HCT116 (cell line): ENCODE data around the gene CD300C. TPM values are rescaled to one million over a fixed set of nuclear protein-coding genes. Genes with fewer than 3 reads are reported as not detected.
A peak's percentile ranks its signal among the peaks of the same experiment; 100 is the strongest.

ENCODE experiments used
- ATAC-seq: fragments of 200-7000 bp; cut with Tn5 transposase; 2 replicates; pipeline ENCODE4 v1.9.1; 2020; ENCODE audit warnings: mild to moderate bottlenecking, moderate library complexity
- BruUV-seq: library from RNA; stranded (reverse); fragments of 400-500 nt; replicated peaks from 2 replicates; lab custom pipeline; 2021; lab: Mats Ljungman, UMichigan
- CTCF ChIA-PET: fragments of 300-600 bp; sonication (Branson Sonifier 250); formaldehyde crosslinking; loops from one replicate; lab custom pipeline; 2021; ENCODE audit warnings: antibody characterized with exemption; lab: Charles Lee
- POLR2A ChIA-PET: fragments of 300-600, 350-600 bp; sonication (Branson Sonifier 250); formaldehyde crosslinking; loops from one replicate; lab custom pipeline; 2021; ENCODE audit warnings: antibody characterized with exemption; lab: Charles Lee
- RAD21 ChIA-PET, 2 experiments: fragments of 300-600 bp; sonication (Branson Sonifier 250); formaldehyde crosslinking; loops; one replicate each; lab custom pipeline; 2023; ENCODE audit warnings: low total read pairs in 2 of 2; ENCODE audit not compliant: uncharacterized antibody in 2 of 2, unreplicated experiment in 2 of 2, low non-redundant PET in 1 of 2; lab: Charles Lee
- DNase-seq: peaks from one replicate; pipeline ENCODE4 v3.0.0-alpha.2; 2010; ENCODE audit warnings: low read depth, low spot score
- H2AFZ ChIP-seq: fragments of 200-600 bp; shearing (Covaris generic), sonication (generic); 2 replicates; pipeline ENCODE4 v1.6.1; 2017; ENCODE audit warnings: low read depth, mixed run types, mixed read lengths, antibody characterized with exemption, low read length; ENCODE audit not compliant: poor library complexity, severe bottlenecking
- H3K27ac ChIP-seq: 2 replicates; pipeline ENCODE4 v1.5.1; 2012; ENCODE audit warnings: low read depth, low read length
- H3K27me3 ChIP-seq: fragments of 200-600 bp; sonication (generic); 2 replicates; pipeline ENCODE4 v1.6.1; 2016; ENCODE audit warnings: mixed run types, low read length, mixed read lengths; ENCODE audit not compliant: insufficient read depth
- H3K36me3 ChIP-seq, 2 experiments: fragments of 200-500 bp in 1 of 2; fragments of 200-600 bp in 1 of 2; sonication (Bioruptor generic) in 1 of 2; sonication (generic) in 1 of 2; 2 replicates each; pipeline versions ENCODE4 v1.5.1 to v1.6.1; 2014 to 2016; ENCODE audit warnings: low read length in 2 of 2, inconsistent platforms in 1 of 2, mixed read lengths in 1 of 2, mixed run types in 1 of 2; ENCODE audit not compliant: insufficient read depth in 2 of 2, control insufficient read depth in 1 of 2
- H3K4me1 ChIP-seq, 2 experiments: fragments of 200-600 bp in 1 of 2; sonication (generic) in 1 of 2; 2 replicates each; pipeline versions ENCODE4 v1.5.1 to v1.6.1; 2012 to 2017; ENCODE audit warnings: low read length in 2 of 2, inconsistent platforms in 1 of 2, mild to moderate bottlenecking in 1 of 2, mixed read lengths in 1 of 2, mixed run types in 1 of 2, moderate library complexity in 1 of 2; ENCODE audit not compliant: insufficient read depth in 2 of 2, control insufficient read depth in 1 of 2
- H3K4me2 ChIP-seq: fragments of 200-600 bp; sonication (generic); 2 replicates; pipeline ENCODE4 v1.6.1; 2017; ENCODE audit warnings: mixed run types, low read length, mixed read lengths
- H3K4me3 ChIP-seq, 2 experiments: fragments of 200-600 bp in 1 of 2; sonication (generic) in 1 of 2; replicated peaks in 1 of 2; 2 replicates each; pipeline ENCODE4 v1.5.1; 2011 to 2016; ENCODE audit warnings: low read length in 2 of 2, control low read depth in 1 of 2, low read depth in 1 of 2, mild to moderate bottlenecking in 1 of 2, mixed read lengths in 1 of 2, mixed run types in 1 of 2
- H3K79me2 ChIP-seq: fragments of 200-600 bp; sonication (generic); 2 replicates; pipeline ENCODE4 v1.6.1; 2017; ENCODE audit warnings: mild to moderate bottlenecking, mixed run types, low read length, moderate library complexity, mixed read lengths; ENCODE audit not compliant: insufficient read depth
- H3K9ac ChIP-seq: fragments of 200-600 bp; sonication (generic); 2 replicates; pipeline ENCODE4 v1.6.1; 2016; ENCODE audit warnings: low read length, mixed read lengths
- H3K9me2 ChIP-seq: fragments of 200-600 bp; sonication (generic), shearing (Covaris generic); 2 replicates; pipeline ENCODE4 v1.6.1; 2017; ENCODE audit warnings: mixed run types, mild to moderate bottlenecking, moderate library complexity; ENCODE audit not compliant: insufficient read depth
- H3K9me3 ChIP-seq, 2 experiments: fragments of 200-500 bp in 1 of 2; fragments of 200-600 bp in 1 of 2; sonication (Bioruptor generic) in 1 of 2; sonication (generic) in 1 of 2; 2 replicates each; pipeline ENCODE4 v1.6.1; 2014 to 2017; ENCODE audit warnings: low read length in 2 of 2, mixed read lengths in 2 of 2, inconsistent platforms in 1 of 2, low read depth in 1 of 2, mild to moderate bottlenecking in 1 of 2, mixed run types in 1 of 2, moderate library complexity in 1 of 2; ENCODE audit not compliant: control insufficient read depth in 1 of 2, insufficient read depth in 1 of 2
- H4K20me1 ChIP-seq: fragments of 200-600 bp; sonication (generic), shearing (Covaris generic); 2 replicates; pipeline ENCODE4 v1.6.1; 2017; ENCODE audit warnings: mixed run types, mild to moderate bottlenecking, moderate library complexity; ENCODE audit not compliant: insufficient read depth
- CBX3 ChIP-seq: IDR thresholded peaks from 2 replicates; pipeline ENCODE4 v1.6.1; 2012; ENCODE audit warnings: low read depth
- intact Hi-C: fragments of 100-400 bp; cut with micrococcal nuclease; formaldehyde crosslinking; loops from 2 replicates; pipeline ENCODE4 v1.10.0; 2022
- total RNA-seq: library from RNA; stranded (reverse); gene quantifications from one replicate; pipeline ENCODE4 v1.2.1, GENCODE V29; 2021; ENCODE audit not compliant: unreplicated experiment
- TF ChIP-seq, protein P1 (sequence below), 3 experiments: fragments of 200-600 bp in 1 of 3; sonication (generic) in 1 of 3; IDR thresholded peaks in 2 of 3; conservative IDR thresholded peaks in 1 of 3; 2 replicates each; pipeline ENCODE4 v1.5.1; 2012 to 2017; ENCODE audit warnings: low read depth in 2 of 3, low read length in 2 of 3, antibody characterized with exemption in 1 of 3, borderline replicate concordance in 1 of 3, control low read depth in 1 of 3, mild to moderate bottlenecking in 1 of 3, mixed read lengths in 1 of 3, mixed run types in 1 of 3, moderate library complexity in 1 of 3; ENCODE audit not compliant: insufficient read depth in 1 of 3
- TF ChIP-seq, protein P2 (sequence below): IDR thresholded peaks from 2 replicates; pipeline ENCODE4 v1.6.1; 2011; ENCODE audit warnings: mild to moderate bottlenecking, low read length, moderate library complexity; ENCODE audit not compliant: insufficient replicate concordance; ENCODE audit errors: extremely low read depth

Gene CD300C
- total RNA-seq, 1 experiment from 2014 or later = 0.15 TPM

DNA sequence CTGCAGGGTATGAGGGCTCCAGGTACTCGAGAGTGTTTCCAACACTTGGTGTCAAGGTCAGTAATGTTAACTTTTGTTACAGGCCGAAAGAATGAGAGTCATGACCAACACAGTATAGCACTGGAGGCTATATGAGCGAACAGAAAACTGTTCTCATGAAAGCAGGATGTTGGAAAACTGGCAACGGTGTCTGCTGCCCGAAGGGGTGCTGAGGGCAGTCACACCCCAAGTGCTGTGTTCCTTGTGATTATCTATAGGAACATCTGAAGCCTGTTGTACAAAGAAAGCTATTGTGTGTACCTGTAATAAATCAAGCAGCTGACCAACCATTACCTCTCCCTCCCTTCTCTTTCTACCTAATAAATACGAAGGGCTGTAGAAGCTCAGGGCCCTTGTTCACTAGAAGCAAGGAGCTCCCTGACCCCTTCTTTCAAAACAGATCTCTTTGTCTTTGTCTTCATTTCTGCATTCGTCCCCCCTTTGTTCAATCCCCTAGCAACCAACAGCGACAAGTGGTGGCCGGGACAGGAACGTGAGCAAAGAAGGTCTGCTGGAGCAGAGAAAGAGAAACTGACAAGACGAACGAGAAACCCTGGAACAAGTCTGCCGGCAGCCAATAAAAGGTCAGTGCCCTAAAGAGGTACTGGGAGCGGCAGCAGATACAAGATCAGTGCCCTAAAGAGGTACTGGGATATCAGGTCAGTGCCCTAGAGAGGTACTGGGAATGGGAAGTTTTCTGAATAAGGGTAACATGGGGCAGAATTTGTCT lies 38.6 kb upstream of the CD300C start:
- RAD21 ChIA-PET = no interaction called here
- DNase-seq (no peak), ATAC-seq (no peak)
- no peaks in the 10 kb centered on the region for H3K9me3 ChIP-seq
- no peaks in the 10 kb centered on the region for H4K20me1 ChIP-seq
- H3K27ac ChIP-seq = no peak overlapping the region
- no peaks in the 10 kb centered on the region for H3K36me3 ChIP-seq
- no peak overlapping the region for H2AFZ ChIP-seq
- POLR2A ChIA-PET = no interaction called here
- no peaks in the 10 kb centered on the region for H3K9me2 ChIP-seq
- H3K4me3 ChIP-seq = no peak overlapping the region
- no TSS peak for BruUV-seq
- CTCF ChIA-PET = interaction anchor here (3.2 kb wide), 1 partner anchor 18 kb away, joined by 10 read pairs; no protein-coding TSS in a partner anchor
- no peaks in the 10 kb centered on the region for H3K4me1 ChIP-seq
- H3K79me2 ChIP-seq = no peaks in the 10 kb centered on the region
- intact Hi-C loops = no loop called here
- no peak overlapping the region for H3K4me2 ChIP-seq
- peaks cover 28% of the 10 kb centered on the region; the same call in 1 of the 2 replicates for H3K27me3 ChIP-seq
- H3K9ac ChIP-seq = no peak overlapping the region
- TF ChIP-seq, protein P1, sequence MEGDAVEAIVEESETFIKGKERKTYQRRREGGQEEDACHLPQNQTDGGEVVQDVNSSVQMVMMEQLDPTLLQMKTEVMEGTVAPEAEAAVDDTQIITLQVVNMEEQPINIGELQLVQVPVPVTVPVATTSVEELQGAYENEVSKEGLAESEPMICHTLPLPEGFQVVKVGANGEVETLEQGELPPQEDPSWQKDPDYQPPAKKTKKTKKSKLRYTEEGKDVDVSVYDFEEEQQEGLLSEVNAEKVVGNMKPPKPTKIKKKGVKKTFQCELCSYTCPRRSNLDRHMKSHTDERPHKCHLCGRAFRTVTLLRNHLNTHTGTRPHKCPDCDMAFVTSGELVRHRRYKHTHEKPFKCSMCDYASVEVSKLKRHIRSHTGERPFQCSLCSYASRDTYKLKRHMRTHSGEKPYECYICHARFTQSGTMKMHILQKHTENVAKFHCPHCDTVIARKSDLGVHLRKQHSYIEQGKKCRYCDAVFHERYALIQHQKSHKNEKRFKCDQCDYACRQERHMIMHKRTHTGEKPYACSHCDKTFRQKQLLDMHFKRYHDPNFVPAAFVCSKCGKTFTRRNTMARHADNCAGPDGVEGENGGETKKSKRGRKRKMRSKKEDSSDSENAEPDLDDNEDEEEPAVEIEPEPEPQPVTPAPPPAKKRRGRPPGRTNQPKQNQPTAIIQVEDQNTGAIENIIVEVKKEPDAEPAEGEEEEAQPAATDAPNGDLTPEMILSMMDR (IDR thresholded peaks at IDR 0.05 in 2 of 3, conservative IDR thresholded peaks at IDR 0.05 in 1 of 3; ENCODE audit: borderline replicate concordance in 1 of 3, insufficient read depth in 1 of 3, low read depth in 2 of 3, low read length in 2 of 3) = no peak
- TF ChIP-seq, protein P2, sequence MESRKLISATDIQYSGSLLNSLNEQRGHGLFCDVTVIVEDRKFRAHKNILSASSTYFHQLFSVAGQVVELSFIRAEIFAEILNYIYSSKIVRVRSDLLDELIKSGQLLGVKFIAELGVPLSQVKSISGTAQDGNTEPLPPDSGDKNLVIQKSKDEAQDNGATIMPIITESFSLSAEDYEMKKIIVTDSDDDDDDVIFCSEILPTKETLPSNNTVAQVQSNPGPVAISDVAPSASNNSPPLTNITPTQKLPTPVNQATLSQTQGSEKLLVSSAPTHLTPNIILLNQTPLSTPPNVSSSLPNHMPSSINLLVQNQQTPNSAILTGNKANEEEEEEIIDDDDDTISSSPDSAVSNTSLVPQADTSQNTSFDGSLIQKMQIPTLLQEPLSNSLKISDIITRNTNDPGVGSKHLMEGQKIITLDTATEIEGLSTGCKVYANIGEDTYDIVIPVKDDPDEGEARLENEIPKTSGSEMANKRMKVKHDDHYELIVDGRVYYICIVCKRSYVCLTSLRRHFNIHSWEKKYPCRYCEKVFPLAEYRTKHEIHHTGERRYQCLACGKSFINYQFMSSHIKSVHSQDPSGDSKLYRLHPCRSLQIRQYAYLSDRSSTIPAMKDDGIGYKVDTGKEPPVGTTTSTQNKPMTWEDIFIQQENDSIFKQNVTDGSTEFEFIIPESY = no peak
- 0 out of 2 replicates have a peak, but pooled peaks have one; percentile 31 for TF ChIP-seq CBX3
